H9 (cell line): Measurements from ENCODE around the gene FAM107A. TPM values are rescaled to one million over a fixed set of nuclear protein-coding genes. Genes with fewer than 3 reads are reported as not detected.

Experiments
- DNase-seq: peaks from one replicate; pipeline ENCODE4 v3.0.0-alpha.2; 2017
- H2AFZ ChIP-seq: one replicate; pipeline ENCODE4 v1.6.1; 2013; ENCODE audit warnings: mild to moderate bottlenecking, low read length, control low read depth, moderate library complexity
- H2AK5ac ChIP-seq: 2 replicates; pipeline ENCODE4 v1.6.1; 2013; ENCODE audit warnings: low read length, control low read depth, mixed read lengths; ENCODE audit not compliant: insufficient read length
- H2BK120ac ChIP-seq: one replicate; pipeline ENCODE4 v1.6.1; 2013; ENCODE audit warnings: low read depth, mild to moderate bottlenecking, low read length, control low read depth, inconsistent platforms; ENCODE audit not compliant: poor library complexity, severe bottlenecking
- H2BK12ac ChIP-seq: 2 replicates; pipeline ENCODE4 v1.6.1; 2013; ENCODE audit warnings: low read length, control low read depth, mixed read lengths, low read depth; ENCODE audit not compliant: insufficient read length
- H2BK15ac ChIP-seq: 2 replicates; pipeline ENCODE4 v1.6.1; 2013; ENCODE audit warnings: low read depth, low read length, control low read depth
- H2BK20ac ChIP-seq: one replicate; pipeline ENCODE4 v1.6.1; 2013; ENCODE audit warnings: low read depth, mild to moderate bottlenecking, low read length, control low read depth, inconsistent platforms; ENCODE audit not compliant: poor library complexity, severe bottlenecking
- H2BK5ac ChIP-seq: 2 replicates; pipeline ENCODE4 v1.6.1; 2013; ENCODE audit warnings: low read length, control low read depth, mixed read lengths; ENCODE audit not compliant: insufficient read length
- H3K14ac ChIP-seq: 2 replicates; pipeline ENCODE4 v1.6.1; 2013; ENCODE audit warnings: low read length, control low read depth; ENCODE audit not compliant: insufficient read depth
- H3K18ac ChIP-seq: 2 replicates; pipeline ENCODE4 v1.6.1; 2013; ENCODE audit warnings: low read depth, mild to moderate bottlenecking, mixed read lengths, low read length, control low read depth; ENCODE audit not compliant: insufficient read length
- H3K23ac ChIP-seq: 2 replicates; pipeline ENCODE4 v1.6.1; 2013; ENCODE audit warnings: low read length, control low read depth, mixed read lengths, low read depth; ENCODE audit not compliant: insufficient read length
- H3K23me2 ChIP-seq: 2 replicates; pipeline ENCODE4 v1.6.1; 2013; ENCODE audit warnings: low read depth, mild to moderate bottlenecking, mixed read lengths, low read length, control low read depth; ENCODE audit not compliant: insufficient read length, poor library complexity, severe bottlenecking
- H3K27ac ChIP-seq: 2 replicates; pipeline ENCODE4 v1.5.1; 2013; ENCODE audit warnings: low read length, control low read depth, mixed read lengths, low read depth; ENCODE audit not compliant: insufficient read length
- H3K27me3 ChIP-seq: 2 replicates; pipeline ENCODE4 v1.6.1; 2013; ENCODE audit warnings: low read length, control low read depth, inconsistent platforms; ENCODE audit not compliant: insufficient read depth
- H3K4ac ChIP-seq: 2 replicates; pipeline ENCODE4 v1.6.1; 2013; ENCODE audit warnings: low read depth, mild to moderate bottlenecking, control low read depth, inconsistent platforms, low read length, moderate library complexity
- H3K4me1 ChIP-seq: 2 replicates; pipeline ENCODE4 v1.6.1; 2013; ENCODE audit warnings: low read length, control low read depth, inconsistent platforms; ENCODE audit not compliant: insufficient read depth
- H3K4me2 ChIP-seq: 2 replicates; pipeline ENCODE4 v1.6.1; 2013; ENCODE audit warnings: low read length, control low read depth, mixed read lengths; ENCODE audit not compliant: insufficient read length, insufficient read depth
- H3K56ac ChIP-seq: 2 replicates; pipeline ENCODE4 v1.6.1; 2013; ENCODE audit warnings: low read depth, mild to moderate bottlenecking, mixed read lengths, low read length, control low read depth; ENCODE audit not compliant: insufficient read length
- H3K79me1 ChIP-seq: 2 replicates; pipeline ENCODE4 v1.6.1; 2013; ENCODE audit warnings: low read depth, mild to moderate bottlenecking, moderate library complexity, low read length, control low read depth, inconsistent platforms; ENCODE audit not compliant: insufficient read depth, poor library complexity, severe bottlenecking
- H3K79me2 ChIP-seq: 2 replicates; pipeline ENCODE4 v1.6.1; 2013; ENCODE audit warnings: low read length, control low read depth, inconsistent platforms; ENCODE audit not compliant: insufficient read depth
- H3K9ac ChIP-seq: 2 replicates; pipeline ENCODE4 v1.6.1; 2013; ENCODE audit warnings: low read length, control low read depth, mixed read lengths; ENCODE audit not compliant: insufficient read length; ENCODE audit errors: extremely low read depth
- H3K9me3 ChIP-seq: one replicate; pipeline ENCODE4 v1.6.1; 2013; ENCODE audit warnings: low read depth, low read length, inconsistent platforms; ENCODE audit not compliant: control insufficient read depth
- H3T11ph ChIP-seq: one replicate; pipeline ENCODE4 v1.6.1; 2013; ENCODE audit warnings: mild to moderate bottlenecking, low read length, control low read depth, inconsistent platforms
- H4K20me1 ChIP-seq: one replicate; pipeline ENCODE4 v1.6.1; 2013; ENCODE audit not compliant: control insufficient read depth, insufficient read length, insufficient read depth
- H4K5ac ChIP-seq: 2 replicates; pipeline ENCODE4 v1.6.1; 2013; ENCODE audit warnings: low read depth, mild to moderate bottlenecking, mixed read lengths, low read length, control low read depth; ENCODE audit not compliant: insufficient read length
- H4K8ac ChIP-seq: replicated peaks from 2 replicates; pipeline ENCODE4 v1.6.1; 2013; ENCODE audit warnings: low read length, control low read depth, mixed read lengths, low read depth; ENCODE audit not compliant: insufficient read length
- H4K91ac ChIP-seq: 2 replicates; pipeline ENCODE4 v1.6.1; 2013; ENCODE audit warnings: low read depth, mild to moderate bottlenecking, moderate library complexity, mixed read lengths, low read length, control low read depth; ENCODE audit not compliant: insufficient read length
- H3K27ac Mint-ChIP-seq, 3 experiments: 2 replicates in 2 of 3; 3 replicates in 1 of 3; pipeline ENCODE4 v1.8.0; 2020 to 2021; ENCODE audit warnings: mixed read lengths in 3 of 3, mild to moderate bottlenecking in 1 of 3, moderate library complexity in 1 of 3
- H3K27me3 Mint-ChIP-seq: 2 replicates; pipeline ENCODE4 v1.8.0; 2021; ENCODE audit warnings: low read depth, mild to moderate bottlenecking, moderate library complexity, mixed read lengths
- H3K36me3 Mint-ChIP-seq, 3 experiments: 2 replicates in 2 of 3; 3 replicates in 1 of 3; pipeline ENCODE4 v1.8.0; 2020 to 2021; ENCODE audit warnings: low read depth in 3 of 3, mixed read lengths in 3 of 3; ENCODE audit not compliant: insufficient read depth in 1 of 3
- H3K4me1 Mint-ChIP-seq, 2 experiments: 2 replicates each; pipeline ENCODE4 v1.8.0; 2020; ENCODE audit warnings: mixed read lengths in 2 of 2
- H3K4me3 Mint-ChIP-seq, 2 experiments: 2 replicates in 1 of 2; 3 replicates in 1 of 2; pipeline ENCODE4 v1.8.0; 2020 to 2021; ENCODE audit warnings: mild to moderate bottlenecking in 2 of 2, mixed read lengths in 2 of 2, moderate library complexity in 1 of 2
- H3K9me3 Mint-ChIP-seq, 2 experiments: 2 replicates in 1 of 2; 3 replicates in 1 of 2; pipeline ENCODE4 v1.8.0; 2020; ENCODE audit warnings: mild to moderate bottlenecking in 2 of 2, mixed read lengths in 2 of 2, moderate library complexity in 1 of 2
- WGBS: extraction: QIAGEN DNeasy Blood & Tissue Kit; methylation state at CpG from one replicate; pipeline ENCODE4 v1.1.7; 2013; ENCODE audit warnings: missing lambda C conversion rate, low lambda C conversion rate, mixed read lengths; ENCODE audit not compliant: insufficient read length; ENCODE audit errors: extremely low coverage; 5-methylcytosine and 5-hydroxymethylcytosine counted together
- total RNA-seq: library from RNA; stranded (reverse); gene quantifications from 2 replicates; pipeline ENCODE4 v1.2.1, GENCODE V29; 2021
- TF ChIP-seq, protein P1 (sequence below): fragments of 200-600 bp; sonication (generic); conservative IDR thresholded peaks from 3 replicates; pipeline ENCODE4 v1.8.0; 2021; ENCODE audit warnings: antibody characterized with exemption, mild to moderate bottlenecking

The FAM107A gene
- total RNA-seq, 1 experiment from 2014 or later, result 0.11 TPM

DNA sequence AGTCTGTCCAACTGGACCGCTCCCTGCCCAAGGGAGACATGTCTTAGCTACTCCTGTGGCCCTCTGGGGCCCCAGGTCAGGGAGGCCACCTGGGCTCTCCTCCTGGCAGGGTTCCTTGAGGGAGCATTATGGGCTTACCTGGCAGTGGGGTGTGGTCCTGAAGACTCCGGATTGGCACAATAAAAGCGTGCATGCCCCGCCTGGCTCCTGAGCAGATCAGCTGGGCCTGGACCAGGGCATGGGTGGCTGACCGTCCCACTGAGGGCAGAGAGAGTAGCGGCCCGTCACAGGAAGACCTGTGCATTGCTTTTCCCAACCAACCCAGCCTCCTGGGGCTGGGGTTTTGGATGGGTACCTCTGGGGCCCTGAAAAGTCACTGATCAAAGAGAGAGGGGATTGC is 45.6 kb downstream of the FAM107A start:
- Histone ChIP-seq H3K23me2 (no peaks in the 10 kb centered on the region), H2BK12ac (no peak overlapping the region), H4K91ac (no peak overlapping the region), H2AK5ac (no peak overlapping the region), H2BK15ac (no peak overlapping the region), H2AFZ (no peak overlapping the region), H3K4me2 (no peak overlapping the region), H3K79me1 (no peaks in the 10 kb centered on the region), H3K18ac (no peak overlapping the region), H4K20me1 (no peaks in the 10 kb centered on the region), H3K9me3 (no peaks in the 10 kb centered on the region), H3K4ac (no peak overlapping the region), H3K27ac (no peak overlapping the region), H4K5ac (no peak overlapping the region), H3K23ac (no peak overlapping the region), H2BK120ac (no peak overlapping the region), H3K4me1 (no peaks in the 10 kb centered on the region; the same call in 1 of the 2 replicates), H3K56ac (no peak overlapping the region), H4K8ac (no peak overlapping the region), H3K9ac (no peak overlapping the region), H3T11ph (no peak overlapping the region), H3K14ac (no peak overlapping the region), H2BK5ac (no peak overlapping the region), H3K79me2 (no peaks in the 10 kb centered on the region), H2BK20ac (no peak overlapping the region), H3K27me3 (no peaks in the 10 kb centered on the region)
- WGBS, result no CpG with 5 or more reads among the region's 7 CpGs
- Mint-ChIP-seq H3K27me3 (no peaks in the 10 kb centered on the region; the same call in 1 of the 2 replicates), H3K4me3 (no peak overlapping the region), H3K9me3 (peaks cover 0 to 4% of the 10 kb centered on the region in 2 experiments; a peak in 3 of 5 replicates), H3K4me1 (peaks cover 16 to 27% of the 10 kb centered on the region in 2 experiments), H3K27ac (no peak overlapping the region), H3K36me3 (peaks cover 0 to 4% (median 0%) of the 10 kb centered on the region in 3 experiments; a peak in 2 of 7 replicates)
- TF ChIP-seq, protein P1, sequence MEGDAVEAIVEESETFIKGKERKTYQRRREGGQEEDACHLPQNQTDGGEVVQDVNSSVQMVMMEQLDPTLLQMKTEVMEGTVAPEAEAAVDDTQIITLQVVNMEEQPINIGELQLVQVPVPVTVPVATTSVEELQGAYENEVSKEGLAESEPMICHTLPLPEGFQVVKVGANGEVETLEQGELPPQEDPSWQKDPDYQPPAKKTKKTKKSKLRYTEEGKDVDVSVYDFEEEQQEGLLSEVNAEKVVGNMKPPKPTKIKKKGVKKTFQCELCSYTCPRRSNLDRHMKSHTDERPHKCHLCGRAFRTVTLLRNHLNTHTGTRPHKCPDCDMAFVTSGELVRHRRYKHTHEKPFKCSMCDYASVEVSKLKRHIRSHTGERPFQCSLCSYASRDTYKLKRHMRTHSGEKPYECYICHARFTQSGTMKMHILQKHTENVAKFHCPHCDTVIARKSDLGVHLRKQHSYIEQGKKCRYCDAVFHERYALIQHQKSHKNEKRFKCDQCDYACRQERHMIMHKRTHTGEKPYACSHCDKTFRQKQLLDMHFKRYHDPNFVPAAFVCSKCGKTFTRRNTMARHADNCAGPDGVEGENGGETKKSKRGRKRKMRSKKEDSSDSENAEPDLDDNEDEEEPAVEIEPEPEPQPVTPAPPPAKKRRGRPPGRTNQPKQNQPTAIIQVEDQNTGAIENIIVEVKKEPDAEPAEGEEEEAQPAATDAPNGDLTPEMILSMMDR, result no peak
- DNase-seq, result no peak
